Naive thymus-derived CD8-positive, alpha-beta T cell (primary cell): ENCODE measurements around the gene ITPKB. TPM values are rescaled to one million over a fixed set of nuclear protein-coding genes. Genes with fewer than 3 reads are reported as not detected.

Experiments
- ATAC-seq, 2 donors: fragments of 150-1000 bp; cut with Tn5 transposase in 1 of 2; sonication (Bioruptor Pico), chemical (Tn5 transposase) in 1 of 2; 1 replicate in 1 of 2; 2 replicates in 1 of 2; pipeline ENCODE4 v1.10.0; 2021; ENCODE audit warnings: mild to moderate bottlenecking in 2 of 2, moderate library complexity in 2 of 2
- POLR2A ChIA-PET: fragments of 350-600 bp; sonication (Branson Sonifier 250); formaldehyde crosslinking; loops from one replicate; lab custom pipeline; 2021; ENCODE audit warnings: antibody characterized with exemption; lab: Charles Lee
- DNase-seq, 10 donors: peaks; one replicate each; pipeline versions ENCODE4 v3.0.0 to v3.0.0-alpha.2; 2020 to 2022
- H3K27ac Mint-ChIP-seq, 10 donors: one replicate each; pipeline ENCODE4 v1.8.0; 2020 to 2022; ENCODE audit warnings: mild to moderate bottlenecking in 10 of 10, mixed read lengths in 10 of 10, moderate library complexity in 4 of 10, inconsistent platforms in 1 of 10
- H3K27me3 Mint-ChIP-seq, 5 donors: one replicate each; pipeline ENCODE4 v1.8.0; 2021 to 2022; ENCODE audit warnings: mixed read lengths in 5 of 5
- H3K36me3 Mint-ChIP-seq, 3 donors: one replicate each; pipeline ENCODE4 v1.8.0; 2020 to 2022; ENCODE audit warnings: mixed read lengths in 3 of 3, mild to moderate bottlenecking in 2 of 3, inconsistent platforms in 1 of 3
- H3K4me1 Mint-ChIP-seq, 4 donors: one replicate each; pipeline ENCODE4 v1.8.0; 2021 to 2022; ENCODE audit warnings: mixed read lengths in 4 of 4
- H3K4me3 Mint-ChIP-seq, 10 donors: one replicate each; pipeline ENCODE4 v1.8.0; 2020 to 2022; ENCODE audit warnings: mild to moderate bottlenecking in 10 of 10, mixed read lengths in 10 of 10, moderate library complexity in 6 of 10, inconsistent platforms in 1 of 10
- H3K9me3 Mint-ChIP-seq, 9 donors: one replicate each; pipeline ENCODE4 v1.8.0; 2020 to 2022; ENCODE audit warnings: mixed read lengths in 9 of 9, mild to moderate bottlenecking in 3 of 9, inconsistent platforms in 1 of 9, moderate library complexity in 1 of 9
- polyA plus RNA-seq, 3 donors: library from polyadenylated mRNA; unstranded; fragments of 300-500 nt; fragmentation: Illumina TruSeq; gene quantifications; one replicate each; pipeline ENCODE4 v1.2.3, GENCODE V29; 2021
- total RNA-seq, 8 experiments: library from RNA in 2 of 8; stranded (reverse) in 2 of 8; gene quantifications; one replicate each; pipeline ENCODE4 v1.2.3 and lab custom pipeline; 2021 to 2026

The ITPKB gene
- total and polyA plus RNA-seq, 5 experiments from 2014 or later, result 72.3 to 185 (median 74.3) TPM

GRCh38 chr1:226609836-226610455, 129.1 kb downstream of the ITPKB start:
- no peak for ATAC-seq
- no peak for DNase-seq
- Mint-ChIP-seq H3K9me3 (no peaks in the 10 kb centered on the region), H3K36me3 (no peaks in the 10 kb centered on the region), H3K27ac (peak overlapping the region in 1 of 10 donors; percentile 18), H3K27me3 (peaks cover 0 to 8% (median 0%) of the 10 kb centered on the region in 5 donors), H3K4me1 (no peaks in the 10 kb centered on the region), H3K4me3 (no peak overlapping the region)
- POLR2A ChIA-PET, result no interaction called here

- no peaks in the 10 kb centered on the region for H3K4me1 Mint-ChIP-seq
- peaks cover 0 to 8% (median 0%) of the 10 kb centered on the region in 5 donors for H3K27me3 Mint-ChIP-seq
- peak; percentile 83 to 94 for ATAC-seq
- H3K9me3 Mint-ChIP-seq, result no peaks in the 10 kb centered on the region
- H3K27ac Mint-ChIP-seq, result peak overlapping the region in 1 of 10 donors; percentile 79
- POLR2A ChIA-PET, result interaction anchor here (1.1 kb wide), 1 partner anchor 202 kb away, joined by 3 read pairs; no protein-coding TSS in a partner anchor
- H3K4me3 Mint-ChIP-seq, result no peak overlapping the region
- no peaks in the 10 kb centered on the region for H3K36me3 Mint-ChIP-seq
- peak; percentile 45 to 83 (median 68) for DNase-seq
Observed at GRCh38 chr1:226608699-226609505, 130.2 kb downstream of the ITPKB start.

- Mint-ChIP-seq H3K27ac (no peak overlapping the region), H3K36me3 (no peaks in the 10 kb centered on the region), H3K9me3 (no peaks in the 10 kb centered on the region), H3K4me3 (peak overlapping the region in 1 of 10 donors; percentile 36), H3K27me3 (peaks cover 0 to 8% (median 0%) of the 10 kb centered on the region in 5 donors), H3K4me1 (peaks cover 0 to 3% (median 0%) of the 10 kb centered on the region in 4 donors)
- no peak for ATAC-seq
- POLR2A ChIA-PET, result no interaction called here
- DNase-seq, result no peak
Observed at GRCh38 chr1:226607821-226608220, 131.3 kb downstream of the ITPKB start.

GRCh38 chr1:226607268-226607660, 131.8 kb downstream of the ITPKB start:
- H3K27ac Mint-ChIP-seq, result no peak overlapping the region
- H3K27me3 Mint-ChIP-seq, result peaks cover 0 to 8% (median 0%) of the 10 kb centered on the region in 5 donors
- POLR2A ChIA-PET, result no interaction called here
- no peak for ATAC-seq
- H3K36me3 Mint-ChIP-seq, result no peaks in the 10 kb centered on the region
- H3K4me1 Mint-ChIP-seq, result peaks cover 0 to 3% (median 0%) of the 10 kb centered on the region in 4 donors
- H3K4me3 Mint-ChIP-seq, result no peak overlapping the region
- no peaks in the 10 kb centered on the region for H3K9me3 Mint-ChIP-seq
- DNase-seq, result no peak

GRCh38 chr1:226606311-226607267, 132.5 kb downstream of the ITPKB start:
- no peaks in the 10 kb centered on the region for H3K36me3 Mint-ChIP-seq
- H3K4me3 Mint-ChIP-seq, result no peak overlapping the region
- DNase-seq (no peak), ATAC-seq (no peak)
- no peak overlapping the region for H3K27ac Mint-ChIP-seq
- peaks cover 0 to 8% (median 0%) of the 10 kb centered on the region in 5 donors for H3K27me3 Mint-ChIP-seq
- POLR2A ChIA-PET, result no interaction called here
- no peaks in the 10 kb centered on the region for H3K9me3 Mint-ChIP-seq
- peaks cover 0 to 3% (median 0%) of the 10 kb centered on the region in 4 donors for H3K4me1 Mint-ChIP-seq

GRCh38 chr1:226605318-226605950, 133.6 kb downstream of the ITPKB start:
- Mint-ChIP-seq H3K27ac (peak overlapping the region in 1 of 10 donors; percentile 40), H3K36me3 (no peaks in the 10 kb centered on the region)
- POLR2A ChIA-PET, result no interaction called here

GRCh38 chr1:226604560-226605317, 134.3 kb downstream of the ITPKB start:
- H3K4me3 Mint-ChIP-seq, result no peak overlapping the region
- H3K9me3 Mint-ChIP-seq, result no peaks in the 10 kb centered on the region
- DNase-seq (no peak), ATAC-seq (no peak)
- H3K4me1 Mint-ChIP-seq, result peaks cover 0 to 3% (median 0%) of the 10 kb centered on the region in 4 donors
- peaks cover 0 to 8% (median 0%) of the 10 kb centered on the region in 5 donors for H3K27me3 Mint-ChIP-seq
- POLR2A ChIA-PET, result no interaction called here
- H3K36me3 Mint-ChIP-seq, result no peaks in the 10 kb centered on the region
- H3K27ac Mint-ChIP-seq, result peak overlapping the region in 1 of 10 donors; percentile 9

More at GRCh38 chr1:226605318-226605950, 133.6 kb downstream of the ITPKB start:
- Mint-ChIP-seq H3K27me3 (peaks cover 0 to 8% (median 0%) of the 10 kb centered on the region in 5 donors), H3K9me3 (no peaks in the 10 kb centered on the region), H3K4me1 (peaks cover 0 to 3% (median 0%) of the 10 kb centered on the region in 4 donors), H3K4me3 (no peak overlapping the region)
- no peak for ATAC-seq
- DNase-seq, result no peak

GRCh38 chr1:226603858-226604559, 135.1 kb downstream of the ITPKB start:
- ATAC-seq, result no peak

GRCh38 chr1:226603022-226603857, 135.8 kb downstream of the ITPKB start:
- H3K27ac Mint-ChIP-seq, result peak overlapping the region in 3 of 10 donors; percentile 20 to 65 (median 38)

More at GRCh38 chr1:226603858-226604559, 135.1 kb downstream of the ITPKB start:
- Mint-ChIP-seq H3K4me1 (peaks cover 0 to 3% (median 0%) of the 10 kb centered on the region in 4 donors), H3K4me3 (no peak overlapping the region), H3K9me3 (no peaks in the 10 kb centered on the region), H3K36me3 (no peaks in the 10 kb centered on the region), H3K27me3 (peaks cover 0 to 3% (median 0%) of the 10 kb centered on the region in 5 donors), H3K27ac (peak overlapping the region in 2 of 10 donors; percentile 65 to 89)
- no peak for DNase-seq
- POLR2A ChIA-PET, result interaction anchor here (0.8 kb wide), 1 partner anchor 196 kb away, joined by 3 read pairs; the partner anchor contains the start of gene PARP1

More at GRCh38 chr1:226603022-226603857, 135.8 kb downstream of the ITPKB start:
- ATAC-seq, result no peak
- POLR2A ChIA-PET, result interaction anchor here (0.8 kb wide), 1 partner anchor 195 kb away, joined by 3 read pairs; the partner anchor contains the start of gene PARP1
- H3K4me1 Mint-ChIP-seq, result peaks cover 0 to 3% (median 0%) of the 10 kb centered on the region in 4 donors
- H3K4me3 Mint-ChIP-seq, result no peak overlapping the region
- H3K9me3 Mint-ChIP-seq, result no peaks in the 10 kb centered on the region
- no peaks in the 10 kb centered on the region for H3K36me3 Mint-ChIP-seq
- peaks cover 0 to 6% (median 0%) of the 10 kb centered on the region in 5 donors for H3K27me3 Mint-ChIP-seq
- no peak for DNase-seq
